Renal cortex interstitium (tissue), 11 donors: ENCODE results near the gene VDR. TPM values are rescaled to one million over a fixed set of nuclear protein-coding genes. Genes with fewer than 3 reads are reported as not detected.
A peak's percentile ranks its signal among the peaks of the same experiment; 100 is the strongest.

Source experiments
- DNase-seq, 11 donors: peaks; one replicate each; pipeline ENCODE4 v3.0.0-alpha.2; 2013; ENCODE audit warnings: low read depth in 9 of 11, low spot score in 4 of 11; ENCODE audit errors: extremely low read depth in 1 of 11
- polyA plus RNA-seq, 3 donors: library from polyadenylated mRNA; unstranded; fragments of 120-200 nt; gene quantifications; one replicate each; pipeline ENCODE4 v1.2.1, GENCODE V29; 2013; ENCODE audit not compliant: insufficient read length in 3 of 3

Gene VDR
- polyA plus RNA-seq, 3 donors: 3.1 to 4.8 (median 4.7) TPM

- no peak for DNase-seq
Observed at GRCh38 chr12:47841501-47841900, 63.3 kb downstream of the VDR start.

- DNase-seq: no peak
Observed at GRCh38 chr12:47840571-47840970, 64.2 kb downstream of the VDR start.

- no peak for DNase-seq
Observed at GRCh38 chr12:47839214-47839876, 65.4 kb downstream of the VDR start.

GRCh38 chr12:47838286-47838931, 66.4 kb downstream of the VDR start:
- no peak for DNase-seq

GRCh38 chr12:47837190-47838171, 67.3 kb downstream of the VDR start:
- no peak for DNase-seq

- no peak for DNase-seq
Observed at GRCh38 chr12:47835831-47836155, 69.0 kb downstream of the VDR start.

- no peak for DNase-seq
Observed at GRCh38 chr12:47835006-47835830, 69.6 kb downstream of the VDR start.

- DNase-seq: no peak
Observed at GRCh38 chr12:47834199-47834903, 70.4 kb downstream of the VDR start.

GRCh38 chr12:47833591-47834012, 71.2 kb downstream of the VDR start:
- DNase-seq: no peak

- no peak for DNase-seq
Observed at GRCh38 chr12:47832263-47832933, 72.4 kb downstream of the VDR start.

GRCh38 chr12:47829584-47829983, 75.2 kb downstream of the VDR start:
- DNase-seq: no peak

GRCh38 chr12:47828976-47829482, 75.8 kb downstream of the VDR start:
- DNase-seq: peak in 3 of 11 donors; percentile 66 to 72 (median 70)

- DNase-seq: no peak
Observed at GRCh38 chr12:47828008-47828975, 76.5 kb downstream of the VDR start.

GRCh38 chr12:47825173-47825639, 79.6 kb downstream of the VDR start:
- no peak for DNase-seq

- DNase-seq: no peak
Observed at GRCh38 chr12:47824635-47825034, 80.2 kb downstream of the VDR start.

- no peak for DNase-seq
Observed at GRCh38 chr12:47824198-47824597, 80.6 kb downstream of the VDR start.
